Measurements from ENCODE around the gene SLC66A1. TPM values are rescaled to one million over a fixed set of nuclear protein-coding genes. Genes with fewer than 3 reads are reported as not detected.

The SLC66A1 gene
- total RNA-seq, 4 donors from 2014 or later, result 10.5 to 14.0 (median 12.5) TPM

Other genes starting within 250 kb of the SLC66A1 start
- gene UBR4, start 102.1 kb upstream of the SLC66A1 start, total RNA-seq, result 100 to 1,000 TPM; 214 to 324 (median 272) TPM
- gene EMC1, start 60.8 kb upstream of the SLC66A1 start, total RNA-seq, result 10 to 100 TPM; 33.5 to 83.4 (median 48.9) TPM
- 10 to 100 TPM; 13.2 to 32.4 (median 22.9) TPM for gene MRTO4, start 60.5 kb upstream of the SLC66A1 start, total RNA-seq
- 10 to 100 TPM in 1 of 4 donors, 1 to 10 TPM in 3; 1.7 to 10.1 (median 3.4) TPM for gene AKR7A3, start 23.6 kb upstream of the SLC66A1 start, total RNA-seq
- gene AKR7A2, start 182 bp upstream of the SLC66A1 start, total RNA-seq, result 10 to 100 TPM; 64.8 to 95.6 (median 69.4) TPM
- gene CAPZB, start 173.2 kb downstream of the SLC66A1 start, total RNA-seq, result 100 to 1,000 TPM; 101 to 130 (median 126) TPM

Measured in suprapubic skin (tissue), 4 donors.